HG02571 (cell line): ENCODE results near the gene AP1S1.

Source experiments
- ATAC-seq: cut with Tn5 transposase; IDR thresholded peaks from one replicate; pipeline ENCODE4 v1.9.1; 2021; ENCODE audit warnings: mild to moderate bottlenecking, moderate library complexity; ENCODE audit not compliant: unreplicated experiment

AP1S1 gene

GRCh38 chr7:101169838-101170551, 15.7 kb downstream of the AP1S1 start:
- ATAC-seq: no peak

GRCh38 chr7:101170617-101171441, 16.6 kb downstream of the AP1S1 start:
- ATAC-seq: no peak

GRCh38 chr7:101171442-101171837, 17.2 kb downstream of the AP1S1 start:
- no peak for ATAC-seq

- no peak for ATAC-seq
Measured at GRCh38 chr7:101172005-101172853, 18.0 kb downstream of the AP1S1 start.

- no peak for ATAC-seq
Measured at GRCh38 chr7:101172854-101173751, 18.8 kb downstream of the AP1S1 start.

GRCh38 chr7:101173752-101174244, 19.5 kb downstream of the AP1S1 start:
- ATAC-seq: no peak

GRCh38 chr7:101174322-101174854, 20.1 kb downstream of the AP1S1 start:
- no peak for ATAC-seq

- no peak for ATAC-seq
Measured at GRCh38 chr7:101175664-101176063, 21.4 kb downstream of the AP1S1 start.

- ATAC-seq: no peak
Measured at GRCh38 chr7:101177644-101178043, 23.4 kb downstream of the AP1S1 start.

- ATAC-seq: no peak
Measured at GRCh38 chr7:101179117-101179516, 24.8 kb downstream of the AP1S1 start.

- no peak for ATAC-seq
Measured at GRCh38 chr7:101179713-101180112, 25.4 kb downstream of the AP1S1 start.

- no peak for ATAC-seq
Measured at GRCh38 chr7:101180130-101180755, 26.0 kb downstream of the AP1S1 start, which contains the start of gene NAT16. Gene NAT16, minus strand, starts transcription at chr7:101180293. Its CDS starts 5,486 bp downstream, at chr7:101174807.

GRCh38 chr7:101185258-101185839, 31.1 kb downstream of the AP1S1 start:
- no peak for ATAC-seq

GRCh38 chr7:101186194-101186593, 31.9 kb downstream of the AP1S1 start:
- ATAC-seq: no peak

GRCh38 chr7:101186844-101187428, 32.7 kb downstream of the AP1S1 start:
- no peak for ATAC-seq

GRCh38 chr7:101189109-101189508, 34.8 kb downstream of the AP1S1 start:
- no peak for ATAC-seq

- ATAC-seq: no peak
Measured at GRCh38 chr7:101195884-101196283, 41.6 kb downstream of the AP1S1 start.

GRCh38 chr7:101197991-101198390, 43.7 kb downstream of the AP1S1 start:
- ATAC-seq: no peak

- no peak for ATAC-seq
Measured at GRCh38 chr7:101198476-101198875, 44.2 kb downstream of the AP1S1 start.
